ENCODE results near the gene SPRR2D.

Gene SPRR2D

DNA sequence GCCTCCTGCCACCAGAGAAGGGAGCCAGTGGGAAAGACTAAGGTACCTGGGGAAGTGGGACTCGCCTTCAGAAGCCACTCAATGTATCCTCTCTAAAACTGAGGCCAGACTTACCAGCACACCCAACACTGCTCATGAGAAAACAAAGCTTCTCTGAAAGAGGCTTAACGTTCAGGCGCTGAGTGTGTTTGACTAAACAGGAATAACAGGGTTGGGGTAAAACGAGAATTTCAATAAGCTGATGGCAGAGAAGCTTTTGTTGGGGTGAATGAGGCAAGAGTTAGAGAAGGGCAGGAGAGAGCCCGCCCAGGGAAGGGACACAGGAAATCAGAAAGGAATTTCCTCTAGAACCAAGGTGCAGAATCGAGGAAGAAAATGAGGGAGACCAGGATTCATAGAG, 41.1 kb downstream of the SPRR2D start:
- Histone ChIP-seq H3K27me3 (ENCODE audit: control insufficient read depth in 3 of 3, insufficient read depth in 3 of 3, low read depth in 1 of 3, low read length in 3 of 3) (no peaks in the 10 kb centered on the region), H2BK120ac (ENCODE audit: low read depth, low read length) (no peak overlapping the region), H4K91ac (ENCODE audit: low read depth, low read length, poor library complexity) (no peak overlapping the region), H3K36me3 (replicated peaks in 1 of 2; ENCODE audit: control insufficient read depth in 2 of 2, insufficient read depth in 2 of 2, low read length in 2 of 2) (no peaks in the 10 kb centered on the region), H3K4me3 (ENCODE audit: low read length in 2 of 2) (no peak overlapping the region), H4K8ac (ENCODE audit: low read depth, low read length) (no peak overlapping the region), H2AFZ (ENCODE audit: low read length) (no peak overlapping the region), H2BK5ac (ENCODE audit: low read length) (no peak overlapping the region), H2BK12ac (ENCODE audit: low read length) (no peak overlapping the region), H3K9me3 (replicated peaks in 1 of 2; ENCODE audit: control insufficient read depth in 2 of 2, insufficient read depth in 1 of 2, low read depth in 1 of 2, low read length in 2 of 2) (no peaks in the 10 kb centered on the region), H3K14ac (ENCODE audit: low read length) (no peak overlapping the region), H3K18ac (ENCODE audit: low read length) (peak overlapping the region; percentile 30), H3K79me1 (ENCODE audit: low read depth, low read length) (no peaks in the 10 kb centered on the region), H3K4ac (ENCODE audit: low read length) (no peak overlapping the region), H3K9ac (ENCODE audit: low read depth, low read length, poor library complexity) (no peak overlapping the region), H3K23ac (ENCODE audit: low read depth, low read length, poor library complexity) (no peak overlapping the region), H2BK15ac (ENCODE audit: low read length) (no peak overlapping the region), H3K4me2 (ENCODE audit: insufficient read depth, low read length, poor library complexity, severe bottlenecking) (no peak overlapping the region), H3K4me1 (ENCODE audit: control insufficient read depth in 2 of 2, insufficient read depth in 1 of 2, low read depth in 1 of 2, low read length in 2 of 2) (peaks cover 0 to 6% of the 10 kb centered on the region in 2 donors), H3K27ac (replicated peaks; ENCODE audit: low read length) (no peak overlapping the region), H2AK5ac (ENCODE audit: low read depth, low read length) (no peak overlapping the region)
- no peak for DNase-seq (ENCODE audit: low spot score)
- WGBS, 2 donors (ENCODE audit: extremely low coverage in 2 of 2, insufficient read length in 2 of 2, insufficient replicate concordance in 1 of 2) = no CpG with 5 or more reads among the region's 6 CpGs

DNA sequence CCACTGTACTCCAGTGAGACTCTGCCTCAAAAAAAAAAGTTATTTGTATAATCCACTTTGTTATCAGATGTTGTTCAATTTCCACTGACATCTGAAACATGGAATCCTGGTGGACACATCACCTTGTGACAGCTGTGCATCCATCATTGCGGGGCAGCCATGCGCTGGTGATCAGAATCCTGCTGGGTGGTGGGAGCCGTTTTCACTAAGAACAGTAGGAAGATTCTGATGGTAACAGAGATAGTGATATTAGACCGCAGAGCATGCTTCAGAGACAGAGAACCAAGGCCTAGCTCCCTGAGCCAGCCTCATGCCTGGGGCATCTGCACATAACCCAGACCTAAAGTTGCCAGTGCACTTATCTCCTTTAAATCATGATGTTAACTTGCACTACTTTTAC, 42.4 kb downstream of the SPRR2D start:
- Histone ChIP-seq H3K27me3 (ENCODE audit: control insufficient read depth in 3 of 3, insufficient read depth in 3 of 3, low read depth in 1 of 3, low read length in 3 of 3) (no peaks in the 10 kb centered on the region), H3K4ac (ENCODE audit: low read length) (no peak overlapping the region), H2BK120ac (ENCODE audit: low read depth, low read length) (no peak overlapping the region), H2BK5ac (ENCODE audit: low read length) (no peak overlapping the region), H3K4me3 (ENCODE audit: low read length in 2 of 2) (no peak overlapping the region), H3K23ac (ENCODE audit: low read depth, low read length, poor library complexity) (no peak overlapping the region), H4K91ac (ENCODE audit: low read depth, low read length, poor library complexity) (no peak overlapping the region), H3K14ac (ENCODE audit: low read length) (no peak overlapping the region), H2BK12ac (ENCODE audit: low read length) (no peak overlapping the region), H4K8ac (ENCODE audit: low read depth, low read length) (no peak overlapping the region), H3K27ac (replicated peaks; ENCODE audit: low read length) (no peak overlapping the region), H3K9ac (ENCODE audit: low read depth, low read length, poor library complexity) (no peak overlapping the region), H3K36me3 (replicated peaks in 1 of 2; ENCODE audit: control insufficient read depth in 2 of 2, insufficient read depth in 2 of 2, low read length in 2 of 2) (no peaks in the 10 kb centered on the region), H3K18ac (ENCODE audit: low read length) (no peak overlapping the region), H2AK5ac (ENCODE audit: low read depth, low read length) (no peak overlapping the region), H3K4me1 (ENCODE audit: control insufficient read depth in 2 of 2, insufficient read depth in 1 of 2, low read depth in 1 of 2, low read length in 2 of 2) (peaks cover 0 to 6% of the 10 kb centered on the region in 2 donors), H3K9me3 (replicated peaks in 1 of 2; ENCODE audit: control insufficient read depth in 2 of 2, insufficient read depth in 1 of 2, low read depth in 1 of 2, low read length in 2 of 2) (no peaks in the 10 kb centered on the region), H2BK15ac (ENCODE audit: low read length) (no peak overlapping the region), H2AFZ (ENCODE audit: low read length) (no peak overlapping the region), H3K79me1 (ENCODE audit: low read depth, low read length) (no peaks in the 10 kb centered on the region), H3K4me2 (ENCODE audit: insufficient read depth, low read length, poor library complexity, severe bottlenecking) (no peak overlapping the region)
- no peak for DNase-seq (ENCODE audit: low spot score)
- no CpG with 5 or more reads among the region's 4 CpGs for WGBS, 2 donors (ENCODE audit: extremely low coverage in 2 of 2, insufficient read length in 2 of 2, insufficient replicate concordance in 1 of 2)

DNA sequence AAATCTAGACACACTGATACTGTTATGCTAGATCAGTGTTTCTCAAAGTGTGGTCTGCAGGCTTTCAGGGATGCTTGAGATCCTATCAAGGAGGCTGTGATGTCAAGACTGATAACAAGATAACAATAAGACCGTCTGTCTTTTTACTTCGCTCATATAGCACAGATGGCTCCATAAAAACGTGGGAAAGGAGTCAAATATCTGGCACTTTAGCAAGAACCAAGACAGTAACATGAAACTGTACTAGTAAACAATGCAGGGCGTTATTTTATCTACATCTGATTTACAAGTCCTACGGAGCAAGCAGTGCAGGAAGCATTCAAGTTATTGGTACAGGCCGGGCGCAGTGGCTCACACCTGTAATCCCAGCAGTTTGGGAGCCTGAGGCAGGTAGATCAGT, 43.0 kb downstream of the SPRR2D start:
- H4K91ac ChIP-seq (ENCODE audit: low read depth, low read length, poor library complexity) = no peak overlapping the region
- no peak overlapping the region for H2BK5ac ChIP-seq (ENCODE audit: low read length)
- peaks cover 0 to 6% of the 10 kb centered on the region in 2 donors for H3K4me1 ChIP-seq (ENCODE audit: control insufficient read depth in 2 of 2, insufficient read depth in 1 of 2, low read depth in 1 of 2, low read length in 2 of 2)
- H2BK12ac ChIP-seq (ENCODE audit: low read length) = no peak overlapping the region
- H3K36me3 ChIP-seq (replicated peaks in 1 of 2; ENCODE audit: control insufficient read depth in 2 of 2, insufficient read depth in 2 of 2, low read length in 2 of 2) = no peaks in the 10 kb centered on the region
- no CpG with 5 or more reads among the region's 7 CpGs for WGBS, 2 donors (ENCODE audit: extremely low coverage in 2 of 2, insufficient read length in 2 of 2, insufficient replicate concordance in 1 of 2)
- no peak overlapping the region for H3K9ac ChIP-seq (ENCODE audit: low read depth, low read length, poor library complexity)
- H3K79me1 ChIP-seq (ENCODE audit: low read depth, low read length) = no peaks in the 10 kb centered on the region
- no peak overlapping the region for H2AK5ac ChIP-seq (ENCODE audit: low read depth, low read length)
- H3K27ac ChIP-seq (replicated peaks; ENCODE audit: low read length) = no peak overlapping the region
- no peaks in the 10 kb centered on the region for H3K9me3 ChIP-seq (replicated peaks in 1 of 2; ENCODE audit: control insufficient read depth in 2 of 2, insufficient read depth in 1 of 2, low read depth in 1 of 2, low read length in 2 of 2)
- no peak overlapping the region for H2BK15ac ChIP-seq (ENCODE audit: low read length)
- H3K27me3 ChIP-seq (ENCODE audit: control insufficient read depth in 3 of 3, insufficient read depth in 3 of 3, low read depth in 1 of 3, low read length in 3 of 3) = no peaks in the 10 kb centered on the region
- no peak overlapping the region for H3K18ac ChIP-seq (ENCODE audit: low read length)
- H2BK120ac ChIP-seq (ENCODE audit: low read depth, low read length) = no peak overlapping the region
- DNase-seq (ENCODE audit: low spot score) = no peak
- H4K8ac ChIP-seq (ENCODE audit: low read depth, low read length) = no peak overlapping the region
- no peak overlapping the region for H3K4me3 ChIP-seq (ENCODE audit: low read length in 2 of 2)
- no peak overlapping the region for H3K23ac ChIP-seq (ENCODE audit: low read depth, low read length, poor library complexity)
- no peak overlapping the region for H3K14ac ChIP-seq (ENCODE audit: low read length)
- no peak overlapping the region for H2AFZ ChIP-seq (ENCODE audit: low read length)
- H3K4me2 ChIP-seq (ENCODE audit: insufficient read depth, low read length, poor library complexity, severe bottlenecking) = no peak overlapping the region
- no peak overlapping the region for H3K4ac ChIP-seq (ENCODE audit: low read length)

GRCh38 chr1:152996633-152997400, 44.1 kb downstream of the SPRR2D start:
- no peaks in the 10 kb centered on the region for H3K27me3 ChIP-seq (ENCODE audit: control insufficient read depth in 3 of 3, insufficient read depth in 3 of 3, low read depth in 1 of 3, low read length in 3 of 3)
- no peak overlapping the region for H3K27ac ChIP-seq (replicated peaks; ENCODE audit: low read length)
- H3K9me3 ChIP-seq (replicated peaks in 1 of 2; ENCODE audit: control insufficient read depth in 2 of 2, insufficient read depth in 1 of 2, low read depth in 1 of 2, low read length in 2 of 2) = no peaks in the 10 kb centered on the region
- H3K9ac ChIP-seq (ENCODE audit: low read depth, low read length, poor library complexity) = no peak overlapping the region
- H4K8ac ChIP-seq (ENCODE audit: low read depth, low read length) = no peak overlapping the region
- H2BK15ac ChIP-seq (ENCODE audit: low read length) = no peak overlapping the region
- whole genome bisulfite sequencing, 2 donors (ENCODE audit: extremely low coverage in 2 of 2, insufficient read length in 2 of 2, insufficient replicate concordance in 1 of 2) = no CpG with 5 or more reads among the region's 5 CpGs
- DNase-seq (ENCODE audit: low spot score) = no peak
- H3K23ac ChIP-seq (ENCODE audit: low read depth, low read length, poor library complexity) = no peak overlapping the region
- H2AK5ac ChIP-seq (ENCODE audit: low read depth, low read length) = no peak overlapping the region
- H3K79me1 ChIP-seq (ENCODE audit: low read depth, low read length) = no peaks in the 10 kb centered on the region
- H3K14ac ChIP-seq (ENCODE audit: low read length) = no peak overlapping the region
- no peak overlapping the region for H3K4me2 ChIP-seq (ENCODE audit: insufficient read depth, low read length, poor library complexity, severe bottlenecking)
- H2BK12ac ChIP-seq (ENCODE audit: low read length) = no peak overlapping the region
- H3K18ac ChIP-seq (ENCODE audit: low read length) = no peak overlapping the region
- H3K36me3 ChIP-seq (replicated peaks in 1 of 2; ENCODE audit: control insufficient read depth in 2 of 2, insufficient read depth in 2 of 2, low read length in 2 of 2) = no peaks in the 10 kb centered on the region
- no peak overlapping the region for H3K4me3 ChIP-seq (ENCODE audit: low read length in 2 of 2)
- H2BK120ac ChIP-seq (ENCODE audit: low read depth, low read length) = no peak overlapping the region
- no peak overlapping the region for H4K91ac ChIP-seq (ENCODE audit: low read depth, low read length, poor library complexity)
- peaks cover 0 to 6% of the 10 kb centered on the region in 2 donors for H3K4me1 ChIP-seq (ENCODE audit: control insufficient read depth in 2 of 2, insufficient read depth in 1 of 2, low read depth in 1 of 2, low read length in 2 of 2)
- H3K4ac ChIP-seq (ENCODE audit: low read length) = no peak overlapping the region
- H2AFZ ChIP-seq (ENCODE audit: low read length) = no peak overlapping the region
- no peak overlapping the region for H2BK5ac ChIP-seq (ENCODE audit: low read length)
